Measurements from ENCODE around the gene MAD2L1BP.
"Not testable (repeated sequence)": the region's sequence is repeated elsewhere in the genome, so short reads cannot be mapped to it uniquely, and the experiment has no call there.

The MAD2L1BP gene

GRCh38 chr6:43657221-43657802 lies 21.7 kb downstream of the MAD2L1BP start:
- H3K4me3 ChIP-seq (ENCODE audit: low read depth, low read length): no peak overlapping the region
- no peak for TF ChIP-seq CTCF (IDR thresholded peaks at IDR 0.05; ENCODE audit: low read depth, low read length)
- DNase-seq: no peak

GRCh38 chr6:43658161-43658560 lies 22.5 kb downstream of the MAD2L1BP start:
- no peak for TF ChIP-seq CTCF (IDR thresholded peaks at IDR 0.05; ENCODE audit: low read depth, low read length)
- no peak overlapping the region for H3K27ac ChIP-seq

More at GRCh38 chr6:43657221-43657802, 21.7 kb downstream of the MAD2L1BP start:
- Histone ChIP-seq H3K27ac (no peak overlapping the region), H3K9me3 (ENCODE audit: severe bottlenecking) (peaks cover 20% of the 10 kb centered on the region), H3K36me3 (no peaks in the 10 kb centered on the region), H3K27me3 (ENCODE audit: insufficient read depth, low read depth, severe bottlenecking) (no peaks in the 10 kb centered on the region)

GRCh38 chr6:43662948-43663347 lies 27.3 kb downstream of the MAD2L1BP start:
- not testable (repeated sequence) for DNase-seq, H3K27ac ChIP-seq, H3K36me3 ChIP-seq

More at GRCh38 chr6:43658161-43658560, 22.5 kb downstream of the MAD2L1BP start:
- Histone ChIP-seq H3K36me3 (no peaks in the 10 kb centered on the region), H3K27me3 (ENCODE audit: insufficient read depth, low read depth, severe bottlenecking) (no peaks in the 10 kb centered on the region), H3K4me3 (ENCODE audit: low read depth, low read length) (no peak overlapping the region), H3K9me3 (ENCODE audit: severe bottlenecking) (peaks cover 20% of the 10 kb centered on the region)
- DNase-seq: no peak

GRCh38 chr6:43665376-43665775 lies 29.7 kb downstream of the MAD2L1BP start:
- Histone ChIP-seq H3K9me3 (ENCODE audit: severe bottlenecking) (peaks cover 7% of the 10 kb centered on the region), H3K27me3 (ENCODE audit: insufficient read depth, low read depth, severe bottlenecking) (no peaks in the 10 kb centered on the region), H3K4me3 (ENCODE audit: low read depth, low read length) (no peak overlapping the region), H3K27ac (no peak overlapping the region), H3K36me3 (peaks cover 8% of the 10 kb centered on the region)
- TF ChIP-seq CTCF (IDR thresholded peaks at IDR 0.05; ENCODE audit: low read depth, low read length): no peak
- DNase-seq: no peak

More at GRCh38 chr6:43662948-43663347, 27.3 kb downstream of the MAD2L1BP start:
- H3K4me3 ChIP-seq (ENCODE audit: low read depth, low read length); H3K27me3 ChIP-seq (ENCODE audit: insufficient read depth, low read depth, severe bottlenecking): not testable (repeated sequence)
- peaks cover 15% of the 10 kb centered on the region for H3K9me3 ChIP-seq (ENCODE audit: severe bottlenecking)

- H3K27ac ChIP-seq: no peak overlapping the region
- H3K9me3 ChIP-seq (ENCODE audit: severe bottlenecking): no peaks in the 10 kb centered on the region
- DNase-seq: no peak
- H3K27me3 ChIP-seq (ENCODE audit: insufficient read depth, low read depth, severe bottlenecking): no peaks in the 10 kb centered on the region
- TF ChIP-seq CTCF (IDR thresholded peaks at IDR 0.05; ENCODE audit: low read depth, low read length): no peak
- peaks cover 18% of the 10 kb centered on the region for H3K36me3 ChIP-seq
- no peak overlapping the region for H3K4me3 ChIP-seq (ENCODE audit: low read depth, low read length)
Measured at GRCh38 chr6:43666196-43666920, 30.7 kb downstream of the MAD2L1BP start.

- H3K36me3 ChIP-seq: peaks cover 29% of the 10 kb centered on the region
- H3K9me3 ChIP-seq (ENCODE audit: severe bottlenecking): no peaks in the 10 kb centered on the region
- peak overlapping the region; percentile 41 for H3K4me3 ChIP-seq (ENCODE audit: low read depth, low read length)
- peak overlapping the region; percentile 3; the same call in 1 of the 2 replicates for H3K27ac ChIP-seq
- no peaks in the 10 kb centered on the region for H3K27me3 ChIP-seq (ENCODE audit: insufficient read depth, low read depth, severe bottlenecking)
- TF ChIP-seq CTCF (IDR thresholded peaks at IDR 0.05; ENCODE audit: low read depth, low read length): peak; percentile 100
- DNase-seq: peak; percentile 95
Measured at GRCh38 chr6:43667245-43668150, 31.9 kb downstream of the MAD2L1BP start.
